D721Med (cell line): ENCODE results near the gene CTNNA3.

ENCODE experiments used
- DNase-seq: peaks from one replicate; pipeline ENCODE4 v3.0.0; 2011; ENCODE audit warnings: low spot score; ENCODE audit not compliant: insufficient read length
- FAIRE-seq: peaks from 2 replicates; lab custom pipeline; 2011; peaks lifted over from hg19 to GRCh38; lab: Jason Lieb, UNC
- CTCF ChIP-seq: IDR thresholded peaks from 2 replicates; pipeline ENCODE4 v1.5.1; 2012; ENCODE audit warnings: mild to moderate bottlenecking, control low read depth; ENCODE audit not compliant: insufficient read depth; ENCODE audit errors: missing control alignments

The CTNNA3 gene

GRCh38 chr10:67473850-67474633 lies 222.0 kb downstream of the CTNNA3 start:
- DNase-seq, result no peak
- FAIRE-seq, result no peak
- no peak for TF ChIP-seq CTCF

GRCh38 chr10:67471022-67471421 lies 225.0 kb downstream of the CTNNA3 start:
- TF ChIP-seq CTCF, result no peak
- DNase-seq (no peak), FAIRE-seq (no peak)

GRCh38 chr10:67464278-67464677 lies 231.7 kb downstream of the CTNNA3 start:
- DNase-seq (no peak), FAIRE-seq (no peak)
- TF ChIP-seq CTCF, result no peak

GRCh38 chr10:67452892-67453291 lies 243.1 kb downstream of the CTNNA3 start:
- no peak for TF ChIP-seq CTCF
- no peak for DNase-seq
- FAIRE-seq, result no peak

GRCh38 chr10:67438605-67439304 lies 257.2 kb downstream of the CTNNA3 start:
- DNase-seq, result no peak
- no peak for TF ChIP-seq CTCF
- FAIRE-seq, result no peak

GRCh38 chr10:67433276-67433675 lies 262.7 kb downstream of the CTNNA3 start:
- TF ChIP-seq CTCF, result no peak
- DNase-seq (no peak), FAIRE-seq (no peak)

GRCh38 chr10:67402620-67403019 lies 293.4 kb downstream of the CTNNA3 start:
- no peak for TF ChIP-seq CTCF
- no peak for FAIRE-seq
- DNase-seq, result no peak
